SU-DHL-6 (cell line): ENCODE data around the gene MED10.

Experiments used
- H2AFZ ChIP-seq: fragments of 200-600 bp; sonication (generic); 2 replicates; pipeline ENCODE4 v1.6.1; 2014; ENCODE audit warnings: low read depth, mild to moderate bottlenecking, moderate library complexity, mixed read lengths, antibody characterized with exemption, low read length; ENCODE audit not compliant: severe bottlenecking
- H3F3A ChIP-seq: fragments of 200-600 bp; shearing (Covaris generic); 2 replicates; pipeline ENCODE4 v1.6.0; 2016; ENCODE audit warnings: antibody characterized with exemption, mild to moderate bottlenecking; ENCODE audit not compliant: insufficient read depth
- H3K27ac ChIP-seq: fragments of 200-600 bp; sonication (generic); 2 replicates; pipeline ENCODE4 v1.5.1; 2016; ENCODE audit warnings: low read depth, mild to moderate bottlenecking, low read length, moderate library complexity, mixed read lengths
- H3K27me3 ChIP-seq: fragments of 200-600 bp; sonication (generic), shearing (Covaris generic); 2 replicates; pipeline ENCODE4 v1.6.0; 2014; ENCODE audit warnings: mild to moderate bottlenecking, low read length
- H3K36me3 ChIP-seq: fragments of 200-600 bp; sonication (generic); 2 replicates; pipeline ENCODE4 v1.6.1; 2014; ENCODE audit warnings: mild to moderate bottlenecking, low read length, mixed read lengths
- H3K4me2 ChIP-seq: fragments of 300-600, 200-600 bp; shearing (Covaris generic), sonication (generic); 2 replicates; pipeline ENCODE4 v1.6.0; 2014; ENCODE audit warnings: low read length, low read depth, mild to moderate bottlenecking; ENCODE audit not compliant: poor library complexity, severe bottlenecking
- H3K4me3 ChIP-seq: fragments of 200-600 bp; sonication (generic); 2 replicates; pipeline ENCODE4 v1.5.1; 2014; ENCODE audit warnings: antibody characterized with exemption, low read length, mild to moderate bottlenecking, mixed read lengths; ENCODE audit not compliant: insufficient read depth, poor library complexity, severe bottlenecking
- H3K79me2 ChIP-seq: fragments of 200-600 bp; sonication (generic); 2 replicates; pipeline ENCODE4 v1.6.1; 2014; ENCODE audit warnings: mild to moderate bottlenecking, low read length, moderate library complexity; ENCODE audit not compliant: insufficient read depth
- H3K9ac ChIP-seq: fragments of 200-600 bp; sonication (generic); 2 replicates; pipeline ENCODE4 v1.7.0; 2014; ENCODE audit warnings: mild to moderate bottlenecking, low read length
- H3K9me2 ChIP-seq: fragments of 200-600 bp; sonication (generic); replicated peaks from 2 replicates; pipeline ENCODE4 v1.6.1; 2014; ENCODE audit warnings: low read length; ENCODE audit not compliant: insufficient read depth
- H3K9me3 ChIP-seq: fragments of 200-600 bp; sonication (generic); 2 replicates; pipeline ENCODE4 v1.6.1; 2014; ENCODE audit warnings: low read length, mixed read lengths; ENCODE audit not compliant: insufficient read depth
- H4K20me1 ChIP-seq: fragments of 200-600 bp; sonication (generic); 2 replicates; pipeline ENCODE4 v1.6.1; 2014; ENCODE audit warnings: low read depth, mild to moderate bottlenecking, antibody characterized with exemption, low read length, moderate library complexity, mixed read lengths
- EZH2phosphoT487 ChIP-seq: fragments of 200-600 bp; sonication (generic), shearing (Covaris generic); conservative IDR thresholded peaks from 2 replicates; pipeline ENCODE4 v1.6.1; 2018; ENCODE audit warnings: mild to moderate bottlenecking, antibody characterized with exemption, low read length, moderate library complexity, mixed read lengths
- TF ChIP-seq, protein P1 (sequence below): fragments of 200-600 bp; sonication (generic); IDR thresholded peaks from one replicate; pipeline ENCODE4 v1.5.1; 2017; ENCODE audit warnings: antibody characterized with exemption, mild to moderate bottlenecking, low read length, moderate library complexity; ENCODE audit not compliant: insufficient read depth, poor library complexity, severe bottlenecking

The MED10 gene

GRCh38 chr5:6347673-6348072, 30.7 kb downstream of the MED10 start:
- H4K20me1 ChIP-seq = no peaks in the 10 kb centered on the region
- H3K36me3 ChIP-seq = no peaks in the 10 kb centered on the region
- no peak overlapping the region for H3K4me2 ChIP-seq
- no peak for TF ChIP-seq EZH2phosphoT487
- TF ChIP-seq, protein P1, sequence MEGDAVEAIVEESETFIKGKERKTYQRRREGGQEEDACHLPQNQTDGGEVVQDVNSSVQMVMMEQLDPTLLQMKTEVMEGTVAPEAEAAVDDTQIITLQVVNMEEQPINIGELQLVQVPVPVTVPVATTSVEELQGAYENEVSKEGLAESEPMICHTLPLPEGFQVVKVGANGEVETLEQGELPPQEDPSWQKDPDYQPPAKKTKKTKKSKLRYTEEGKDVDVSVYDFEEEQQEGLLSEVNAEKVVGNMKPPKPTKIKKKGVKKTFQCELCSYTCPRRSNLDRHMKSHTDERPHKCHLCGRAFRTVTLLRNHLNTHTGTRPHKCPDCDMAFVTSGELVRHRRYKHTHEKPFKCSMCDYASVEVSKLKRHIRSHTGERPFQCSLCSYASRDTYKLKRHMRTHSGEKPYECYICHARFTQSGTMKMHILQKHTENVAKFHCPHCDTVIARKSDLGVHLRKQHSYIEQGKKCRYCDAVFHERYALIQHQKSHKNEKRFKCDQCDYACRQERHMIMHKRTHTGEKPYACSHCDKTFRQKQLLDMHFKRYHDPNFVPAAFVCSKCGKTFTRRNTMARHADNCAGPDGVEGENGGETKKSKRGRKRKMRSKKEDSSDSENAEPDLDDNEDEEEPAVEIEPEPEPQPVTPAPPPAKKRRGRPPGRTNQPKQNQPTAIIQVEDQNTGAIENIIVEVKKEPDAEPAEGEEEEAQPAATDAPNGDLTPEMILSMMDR = no peak
- no peaks in the 10 kb centered on the region for H3K9me2 ChIP-seq
- H3K27ac ChIP-seq = no peak overlapping the region
- no peak overlapping the region for H3K9ac ChIP-seq
- H3K4me3 ChIP-seq = no peak overlapping the region
- H3K79me2 ChIP-seq = no peaks in the 10 kb centered on the region
- no peaks in the 10 kb centered on the region for H3K9me3 ChIP-seq
- H3K27me3 ChIP-seq = no peaks in the 10 kb centered on the region
- H2AFZ ChIP-seq = no peak overlapping the region
- no peaks in the 10 kb centered on the region for H3F3A ChIP-seq

DNA sequence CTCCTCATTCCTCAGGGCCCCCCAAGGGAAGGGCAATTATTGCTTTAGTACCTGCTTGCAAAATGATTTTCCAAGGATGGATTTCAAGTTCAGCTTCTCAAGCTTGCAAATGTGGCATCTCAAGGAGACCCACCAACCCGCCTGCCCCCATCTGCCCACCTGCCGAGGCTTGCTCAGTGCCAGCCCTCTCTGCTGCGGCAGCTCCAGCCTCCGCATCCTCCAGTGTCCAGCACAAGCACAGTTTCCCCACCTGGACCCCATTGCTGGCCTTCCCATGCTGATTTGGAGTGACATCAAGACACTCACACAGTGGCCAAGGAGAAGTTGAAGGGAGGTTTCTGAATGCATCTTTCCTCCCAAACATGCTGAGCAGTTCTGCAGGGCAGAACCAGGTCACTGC, 31.2 kb downstream of the MED10 start:
- Histone ChIP-seq H3K9me3 (no peaks in the 10 kb centered on the region), H4K20me1 (no peaks in the 10 kb centered on the region), H3K27ac (no peak overlapping the region), H3K9ac (no peak overlapping the region), H3F3A (no peaks in the 10 kb centered on the region), H3K79me2 (no peaks in the 10 kb centered on the region), H2AFZ (no peak overlapping the region), H3K36me3 (no peaks in the 10 kb centered on the region), H3K4me3 (no peak overlapping the region), H3K4me2 (no peak overlapping the region), H3K9me2 (no peaks in the 10 kb centered on the region), H3K27me3 (no peaks in the 10 kb centered on the region)
- TF ChIP-seq, protein P1 = no peak
- TF ChIP-seq EZH2phosphoT487 = no peak

DNA sequence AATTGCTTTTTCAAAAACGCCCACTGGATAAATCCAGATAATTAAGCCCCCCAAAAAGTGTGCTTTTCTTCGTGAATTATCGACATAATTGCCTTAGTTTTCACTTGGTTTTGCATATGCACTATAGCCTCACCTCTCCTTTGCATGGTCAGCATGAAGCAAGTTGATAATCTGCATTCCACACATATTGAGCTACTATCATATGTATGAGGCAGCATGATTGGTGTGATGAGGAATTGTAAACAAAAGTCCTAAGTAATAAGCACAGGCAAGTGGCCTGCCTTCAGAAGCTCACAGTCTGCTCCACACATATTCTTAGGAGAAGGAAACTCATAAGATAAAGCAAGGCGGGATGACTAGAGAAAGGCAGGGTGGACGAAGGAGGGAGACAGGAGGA, 33.8 kb downstream of the MED10 start:
- no peak for TF ChIP-seq EZH2phosphoT487
- TF ChIP-seq, protein P1 = no peak
- H3K9ac ChIP-seq = no peak overlapping the region
- no peaks in the 10 kb centered on the region for H3K9me2 ChIP-seq
- H3K4me3 ChIP-seq = no peak overlapping the region
- no peaks in the 10 kb centered on the region for H3K36me3 ChIP-seq
- no peaks in the 10 kb centered on the region for H4K20me1 ChIP-seq
- H3K27me3 ChIP-seq = no peaks in the 10 kb centered on the region
- H2AFZ ChIP-seq = no peak overlapping the region
- no peaks in the 10 kb centered on the region for H3F3A ChIP-seq
- no peak overlapping the region for H3K4me2 ChIP-seq
- no peaks in the 10 kb centered on the region for H3K79me2 ChIP-seq
- H3K9me3 ChIP-seq = no peaks in the 10 kb centered on the region
- no peak overlapping the region for H3K27ac ChIP-seq
